Right lobe of liver (tissue), 6 donors: ENCODE measurements around the gene TRIM66. TPM values are rescaled to one million over a fixed set of nuclear protein-coding genes. Genes with fewer than 3 reads are reported as not detected.

Experiments used
- ATAC-seq, 4 donors: fragments of 200-7000 bp; cut with Tn5 transposase; one replicate each; pipeline ENCODE4 v1.9.1; 2020; ENCODE audit warnings: mild to moderate bottlenecking in 4 of 4, moderate library complexity in 4 of 4
- DNase-seq, 3 donors: peaks; one replicate each; pipeline ENCODE4 v3.0.0-alpha.2; 2020
- H3K27ac ChIP-seq, 3 donors: fragments of 200-600 bp; one replicate each; pipeline ENCODE4 v1.8.0; 2022
- H3K27me3 ChIP-seq, 2 donors: fragments of 200-600 bp; one replicate each; pipeline ENCODE4 v1.8.0; 2022
- H3K36me3 ChIP-seq, 4 donors: fragments of 200-600 bp; sonication (generic) in 1 of 4; one replicate each; pipeline versions ENCODE4 v1.5.1 to v1.8.0; 2017 to 2022; ENCODE audit warnings: control low read depth in 1 of 4
- H3K4me1 ChIP-seq, 4 donors: fragments of 200-600 bp; sonication (generic) in 1 of 4; one replicate each; pipeline versions ENCODE4 v1.5.1 to v1.8.0; 2017 to 2022; ENCODE audit warnings: control low read depth in 1 of 4
- H3K4me3 ChIP-seq, 3 donors: fragments of 200-600 bp; one replicate each; pipeline ENCODE4 v1.8.0; 2022
- H3K9me3 ChIP-seq, 4 donors: fragments of 200-600 bp; sonication (generic) in 1 of 4; one replicate each; pipeline versions ENCODE4 v1.5.1 to v1.8.0; 2017 to 2022; ENCODE audit warnings: control low read depth in 1 of 4
- POLR2A ChIP-seq: fragments of 450-650 bp; IDR thresholded peaks from one replicate; pipeline ENCODE4 v1.6.1; 2017; ENCODE audit warnings: antibody characterized with exemption, mild to moderate bottlenecking
- WGBS: methylation state at CpG from one replicate; pipeline ENCODE4 v1.1.6; 2018; ENCODE audit warnings: low coverage, low lambda C conversion rate; ENCODE audit not compliant: insufficient coverage; ENCODE audit errors: missing lambda C conversion rate; 5-methylcytosine and 5-hydroxymethylcytosine counted together
- intact Hi-C, 2 donors: fragments of 100-400 bp; cut with DNase I; formaldehyde crosslinking; loops; one replicate each; pipeline versions ENCODE4 v1.11.2 to v1.14.1; 2022
- total RNA-seq, 6 experiments: library from RNA; depleted of rRNA in 2 of 6; stranded (reverse); fragments of >200 nt in 2 of 6; fragmentation: NEBNext Ultra II Directional in 3 of 6; extraction: Animal tissue kit (Norgen Biotek cat#: 25700) in 3 of 6; gene quantifications; one replicate each; pipeline versions ENCODE4 v1.1.0 to v1.2.4, GENCODE V29; 2016 to 2023
- TF ChIP-seq, protein P1 (sequence below), 4 donors: fragments of 200-600 bp in 3 of 4; fragments of 450-650 bp in 1 of 4; IDR thresholded peaks; one replicate each; pipeline versions ENCODE4 v1.5.1 to v1.8.0; 2016 to 2022; ENCODE audit warnings: antibody characterized with exemption in 4 of 4, mild to moderate bottlenecking in 2 of 4
- donor health status: DM: no; HTN: yes; CAD: no.
- donor health status: DM: no; HTN: no; CAD: no.
- donor health status: DM: no; HTN: no; CAD: no.
- donor health status: DM: no; HTN: yes; CAD: no.
- donor health status: DM: no; HTN: yes; CAD: no.

Gene TRIM66
- total RNA-seq, 6 experiments from 2014 or later = 4.0 to 16.4 (median 6.9) TPM

DNA sequence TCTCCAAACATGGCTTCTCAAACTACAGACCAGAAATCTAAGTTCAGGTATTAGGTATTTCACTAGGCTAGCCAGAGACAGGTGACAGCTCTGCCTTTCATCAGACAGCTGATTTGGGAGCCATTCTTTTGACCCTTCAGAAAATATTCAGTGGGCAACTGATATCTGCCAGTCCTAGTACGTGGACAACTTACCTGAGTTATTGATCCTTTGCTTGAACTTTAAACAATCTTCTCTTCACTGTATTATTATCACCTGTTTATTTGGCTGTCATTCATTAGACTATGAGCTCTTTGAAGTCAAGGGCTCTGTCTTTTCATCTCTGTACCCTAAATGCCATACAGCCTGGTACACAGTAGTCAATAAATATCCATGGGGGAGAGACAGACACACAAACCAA is 17.2 kb downstream of the TRIM66 start:
- intact Hi-C loops = no loop called here
- no peak for TF ChIP-seq POLR2A
- Histone ChIP-seq H3K27ac (no peak overlapping the region), H3K4me3 (no peak overlapping the region), H3K9me3 (no peaks in the 10 kb centered on the region), H3K4me1 (no peaks in the 10 kb centered on the region), H3K27me3 (no peaks in the 10 kb centered on the region), H3K36me3 (peaks cover 0 to 9% (median 4%) of the 10 kb centered on the region in 4 donors)
- 64% methylated on average over 1 of the region's 1 CpG for WGBS
- ATAC-seq = no peak
- no peak for DNase-seq

DNA sequence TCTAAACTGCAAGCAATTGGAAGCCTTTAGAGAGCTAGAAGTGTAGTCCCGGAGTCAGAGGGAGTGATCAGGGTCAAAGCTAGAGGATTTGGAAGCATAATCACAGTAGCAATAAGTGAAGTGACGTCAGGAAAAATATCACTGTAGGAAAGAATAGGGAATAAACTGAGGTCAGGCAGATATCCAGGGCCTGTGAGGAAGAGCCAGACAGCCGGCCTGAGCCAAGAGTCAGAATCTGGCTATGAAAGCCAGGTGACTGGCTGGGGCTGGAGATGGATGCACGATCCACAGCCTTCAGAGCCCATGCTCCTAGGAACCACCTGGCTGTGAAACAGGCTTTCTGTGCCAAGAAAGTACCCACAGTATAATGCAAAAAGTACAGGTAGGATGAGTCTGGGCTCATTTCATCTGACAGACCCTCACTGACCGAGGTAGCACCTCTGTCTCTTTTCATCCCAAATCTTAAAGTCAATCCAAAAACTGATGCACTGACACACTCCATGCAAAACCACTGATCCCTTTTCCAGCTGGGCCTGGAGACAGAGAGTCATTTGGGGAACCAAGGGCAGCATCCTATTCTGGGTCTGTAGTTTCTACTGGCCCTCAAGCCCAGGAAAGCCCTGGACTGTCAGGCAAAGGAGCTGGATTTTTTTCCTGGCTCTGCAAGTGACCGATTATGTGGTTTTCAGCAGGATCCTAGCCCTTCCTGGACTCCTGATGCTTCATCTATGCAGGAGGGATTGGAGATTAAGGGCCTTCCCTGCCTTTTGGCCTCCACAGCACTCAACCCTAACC is 21.3 kb downstream of the TRIM66 start:
- Histone ChIP-seq H3K27me3 (no peaks in the 10 kb centered on the region), H3K4me3 (no peak overlapping the region), H3K4me1 (no peaks in the 10 kb centered on the region), H3K36me3 (peaks cover 0 to 4% (median 0%) of the 10 kb centered on the region in 4 donors), H3K9me3 (no peaks in the 10 kb centered on the region), H3K27ac (no peak overlapping the region)
- 100% methylated on average over 3 of the region's 6 CpGs for WGBS
- intact Hi-C loops = no loop called here
- DNase-seq (no peak), ATAC-seq (no peak)
- TF ChIP-seq POLR2A = no peak
- TF ChIP-seq, protein P1, sequence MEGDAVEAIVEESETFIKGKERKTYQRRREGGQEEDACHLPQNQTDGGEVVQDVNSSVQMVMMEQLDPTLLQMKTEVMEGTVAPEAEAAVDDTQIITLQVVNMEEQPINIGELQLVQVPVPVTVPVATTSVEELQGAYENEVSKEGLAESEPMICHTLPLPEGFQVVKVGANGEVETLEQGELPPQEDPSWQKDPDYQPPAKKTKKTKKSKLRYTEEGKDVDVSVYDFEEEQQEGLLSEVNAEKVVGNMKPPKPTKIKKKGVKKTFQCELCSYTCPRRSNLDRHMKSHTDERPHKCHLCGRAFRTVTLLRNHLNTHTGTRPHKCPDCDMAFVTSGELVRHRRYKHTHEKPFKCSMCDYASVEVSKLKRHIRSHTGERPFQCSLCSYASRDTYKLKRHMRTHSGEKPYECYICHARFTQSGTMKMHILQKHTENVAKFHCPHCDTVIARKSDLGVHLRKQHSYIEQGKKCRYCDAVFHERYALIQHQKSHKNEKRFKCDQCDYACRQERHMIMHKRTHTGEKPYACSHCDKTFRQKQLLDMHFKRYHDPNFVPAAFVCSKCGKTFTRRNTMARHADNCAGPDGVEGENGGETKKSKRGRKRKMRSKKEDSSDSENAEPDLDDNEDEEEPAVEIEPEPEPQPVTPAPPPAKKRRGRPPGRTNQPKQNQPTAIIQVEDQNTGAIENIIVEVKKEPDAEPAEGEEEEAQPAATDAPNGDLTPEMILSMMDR (IDR thresholded peaks at IDR 0.05) = no peak

DNA sequence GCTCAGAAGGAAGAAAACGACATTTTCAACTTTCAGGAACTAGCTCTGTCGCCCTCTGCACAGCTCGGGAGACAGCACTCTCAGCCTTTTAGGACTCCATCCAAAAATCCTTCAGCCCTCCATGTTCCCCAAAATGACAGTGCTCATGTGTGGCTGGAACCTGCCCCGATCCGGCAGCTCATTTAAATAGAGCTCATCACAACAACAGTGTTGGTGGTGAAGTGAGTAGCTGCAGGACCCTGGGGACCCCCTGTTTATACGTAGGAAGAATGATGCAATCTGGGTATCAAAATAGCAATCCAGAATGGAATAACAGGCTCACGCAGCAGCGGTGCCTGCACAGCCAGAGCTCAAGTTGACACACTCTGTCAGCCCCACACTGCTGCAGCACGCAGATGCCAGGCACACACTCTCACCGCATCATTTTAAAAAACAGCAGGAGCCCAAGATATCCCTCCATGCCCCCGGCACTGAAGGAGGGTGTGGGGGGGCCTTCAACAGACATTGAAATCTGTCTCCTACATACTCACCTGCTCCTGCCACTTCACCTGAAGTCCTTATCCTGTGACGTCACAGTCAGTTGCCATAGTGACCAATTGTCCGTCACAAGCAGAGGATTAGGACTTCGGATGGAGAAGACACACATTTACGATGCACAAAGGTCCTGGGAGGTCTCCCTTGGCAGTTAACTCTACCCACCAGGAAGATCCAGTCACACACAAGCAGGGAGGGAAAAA is 24.0 kb downstream of the TRIM66 start:
- H3K36me3 ChIP-seq = no peaks in the 10 kb centered on the region
- H3K4me1 ChIP-seq = no peaks in the 10 kb centered on the region
- H3K27ac ChIP-seq = no peak overlapping the region
- 76% methylated on average over 11 of the region's 15 CpGs for WGBS
- H3K27me3 ChIP-seq = no peaks in the 10 kb centered on the region
- ATAC-seq = no peak
- H3K9me3 ChIP-seq = no peaks in the 10 kb centered on the region
- DNase-seq = no peak
- H3K4me3 ChIP-seq = no peak overlapping the region
- TF ChIP-seq, protein P1 (IDR thresholded peaks at IDR 0.05) = no peak
- no peak for TF ChIP-seq POLR2A
- intact Hi-C loops = no loop called here

DNA sequence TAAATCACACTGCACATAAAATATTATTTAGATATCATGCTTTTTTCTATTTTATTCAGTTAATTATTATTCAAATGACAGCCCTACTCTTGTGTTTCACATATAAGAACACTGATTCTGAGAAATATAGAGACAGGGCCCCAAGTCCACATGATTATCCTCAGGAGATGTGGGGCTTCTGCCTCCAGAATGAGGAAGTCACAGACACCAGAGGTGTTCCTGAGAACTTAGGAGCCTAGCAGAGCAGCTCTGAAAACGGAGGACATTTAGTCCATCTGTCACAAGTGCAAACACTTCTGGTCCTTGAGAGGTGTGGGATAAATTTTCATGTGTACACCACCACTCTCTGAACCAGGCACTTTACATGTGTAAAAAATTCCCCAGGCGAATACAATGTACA is 26.2 kb downstream of the TRIM66 start:
- TF ChIP-seq, protein P1 (IDR thresholded peaks at IDR 0.05) = no peak
- no peak for TF ChIP-seq POLR2A
- no peaks in the 10 kb centered on the region for H3K27me3 ChIP-seq
- H3K9me3 ChIP-seq = no peaks in the 10 kb centered on the region
- intact Hi-C loops = no loop called here
- H3K36me3 ChIP-seq = no peaks in the 10 kb centered on the region
- no peaks in the 10 kb centered on the region for H3K4me1 ChIP-seq
- WGBS = 92% methylated on average over 2 of the region's 2 CpGs
- no peak overlapping the region for H3K27ac ChIP-seq
- no peak overlapping the region for H3K4me3 ChIP-seq
- DNase-seq (no peak), ATAC-seq (no peak)

DNA sequence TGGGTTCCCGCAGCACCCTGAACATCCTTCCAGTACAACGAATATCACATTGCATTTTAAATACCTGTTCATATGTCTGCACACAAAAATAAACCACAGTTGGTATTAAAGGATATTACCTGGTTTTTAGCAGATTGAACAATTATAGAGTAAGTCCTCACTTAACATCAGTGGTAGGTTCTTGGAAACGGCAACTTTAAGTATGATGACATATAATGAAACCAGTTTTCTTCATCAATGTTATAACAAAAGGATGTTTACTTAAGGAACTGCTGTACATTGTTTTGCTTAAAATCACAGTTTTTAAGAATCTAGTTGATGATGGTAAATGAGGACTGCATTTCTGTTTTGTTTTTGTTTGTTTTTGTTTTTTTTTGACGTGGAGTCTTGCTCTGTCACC is 28.0 kb downstream of the TRIM66 start:
- intact Hi-C loops = no loop called here
- ATAC-seq (no peak), DNase-seq (no peak)
- no peak overlapping the region for H3K27ac ChIP-seq
- peaks cover 0 to 7% (median 0%) of the 10 kb centered on the region in 4 donors for H3K36me3 ChIP-seq
- H3K9me3 ChIP-seq = no peaks in the 10 kb centered on the region
- no peaks in the 10 kb centered on the region for H3K4me1 ChIP-seq
- no peak for TF ChIP-seq POLR2A
- TF ChIP-seq, protein P1 (IDR thresholded peaks at IDR 0.05) = no peak
- H3K4me3 ChIP-seq = no peak overlapping the region
- H3K27me3 ChIP-seq = no peaks in the 10 kb centered on the region
- WGBS = 79% methylated on average over 4 of the region's 4 CpGs
